GM12874 (cell line): ENCODE measurements around the gene NLRC3.

ENCODE experiments used
- CTCF ChIP-seq: IDR thresholded peaks from 2 replicates; pipeline ENCODE4 v1.5.1; 2011; ENCODE audit warnings: low read depth, mild to moderate bottlenecking, control low read depth, low read length, moderate library complexity; ENCODE audit not compliant: insufficient read depth

The NLRC3 gene

GRCh38 chr16:3529175-3529574 lies 48.0 kb downstream of the NLRC3 start:
- no peak for TF ChIP-seq CTCF

- no peak for TF ChIP-seq CTCF
Measured at GRCh38 chr16:3528406-3528805, 48.8 kb downstream of the NLRC3 start.

- peak; percentile 66; the same call in 1 of the 2 replicates for TF ChIP-seq CTCF
Measured at GRCh38 chr16:3527216-3527829, 49.9 kb downstream of the NLRC3 start.

- TF ChIP-seq CTCF, result no peak
Measured at GRCh38 chr16:3525951-3526350, 51.3 kb downstream of the NLRC3 start.

GRCh38 chr16:3523281-3523680 lies 53.9 kb downstream of the NLRC3 start:
- TF ChIP-seq CTCF, result no peak

- no peak for TF ChIP-seq CTCF
Measured at GRCh38 chr16:3520841-3521240, 56.4 kb downstream of the NLRC3 start.

- TF ChIP-seq CTCF, result no peak
Measured at GRCh38 chr16:3520413-3520812, 56.8 kb downstream of the NLRC3 start.
